CD14-positive monocyte (primary cell): ENCODE measurements around the gene LRRC73. TPM values are rescaled to one million over a fixed set of nuclear protein-coding genes. Genes with fewer than 3 reads are reported as not detected.
"Not testable (repeated sequence)": the region's sequence is repeated elsewhere in the genome, so short reads cannot be mapped to it uniquely, and the experiment has no call there.

Experiments
- DNase-seq, 3 donors: peaks; one replicate each; pipeline ENCODE4 v3.0.0-alpha.2; 2011 to 2022
- H2AFZ ChIP-seq: 2 replicates; pipeline ENCODE4 v1.6.0; 2012; ENCODE audit warnings: mild to moderate bottlenecking, low read depth, low read length, inconsistent platforms; ENCODE audit not compliant: insufficient read depth, poor library complexity, severe bottlenecking
- H3K27ac ChIP-seq, 2 donors: 1 replicate in 1 of 2; 2 replicates in 1 of 2; pipeline ENCODE4 v1.5.1; 2012 to 2013; ENCODE audit warnings: low read length in 2 of 2, control low read depth in 1 of 2, inconsistent platforms in 1 of 2, low read depth in 1 of 2, mild to moderate bottlenecking in 1 of 2
- H3K27me3 ChIP-seq, 2 donors: one replicate each; pipeline versions ENCODE4 v1.6.0 to v1.6.1; 2011 to 2013; ENCODE audit warnings: low read length in 2 of 2; ENCODE audit not compliant: control insufficient read depth in 2 of 2, insufficient read depth in 2 of 2
- H3K36me3 ChIP-seq, 2 donors: replicated peaks in 1 of 2; 1 replicate in 1 of 2; 2 replicates in 1 of 2; pipeline versions ENCODE4 v1.5.1 to v1.6.1; 2012 to 2013; ENCODE audit warnings: low read length in 2 of 2, control low read depth in 1 of 2, inconsistent platforms in 1 of 2, mild to moderate bottlenecking in 1 of 2; ENCODE audit not compliant: insufficient read depth in 2 of 2, control insufficient read depth in 1 of 2
- H3K4me1 ChIP-seq, 2 donors: 1 replicate in 1 of 2; 2 replicates in 1 of 2; pipeline versions ENCODE4 v1.5.1 to v1.6.1; 2012 to 2013; ENCODE audit warnings: low read length in 2 of 2, control low read depth in 1 of 2, inconsistent platforms in 1 of 2, mild to moderate bottlenecking in 1 of 2, moderate library complexity in 1 of 2; ENCODE audit not compliant: insufficient read depth in 2 of 2, control insufficient read depth in 1 of 2
- H3K4me2 ChIP-seq: replicated peaks from 2 replicates; pipeline ENCODE3; 2012; ENCODE audit warnings: low read length, moderate library complexity, mild to moderate bottlenecking; ENCODE audit not compliant: poor library complexity, severe bottlenecking; ENCODE audit errors: extremely low read depth
- H3K4me3 ChIP-seq, 3 experiments: fragments of 200-600 bp in 1 of 3; sonication (generic) in 1 of 3; replicated peaks in 1 of 3; 1 replicate in 2 of 3; 2 replicates in 1 of 3; pipeline ENCODE4 v1.5.1; 2011 to 2013; ENCODE audit warnings: low read length in 3 of 3, mild to moderate bottlenecking in 3 of 3, control low read depth in 2 of 3, low read depth in 2 of 3, inconsistent platforms in 1 of 3, moderate library complexity in 1 of 3
- H3K79me2 ChIP-seq: 2 replicates; pipeline ENCODE4 v1.6.0; 2012; ENCODE audit warnings: mild to moderate bottlenecking, control low read depth, inconsistent platforms, low read length, moderate library complexity; ENCODE audit not compliant: insufficient read depth
- H3K9ac ChIP-seq: 2 replicates; pipeline ENCODE4 v1.6.0; 2017; ENCODE audit warnings: low read length, mild to moderate bottlenecking; ENCODE audit not compliant: insufficient read depth, poor library complexity, severe bottlenecking
- H3K9me3 ChIP-seq, 2 donors: replicated peaks in 1 of 2; 1 replicate in 1 of 2; 2 replicates in 1 of 2; pipeline versions ENCODE4 v1.5.1 to v1.6.1; 2012 to 2013; ENCODE audit warnings: low read length in 2 of 2, control low read depth in 1 of 2; ENCODE audit not compliant: control insufficient read depth in 1 of 2, insufficient read depth in 1 of 2
- H4K20me1 ChIP-seq: 2 replicates; pipeline ENCODE4 v1.6.0; 2012; ENCODE audit warnings: mild to moderate bottlenecking, low read length, control low read depth, moderate library complexity; ENCODE audit not compliant: insufficient read depth
- H3K27ac Mint-ChIP-seq, 7 donors: one replicate each; pipeline ENCODE4 v1.8.0; 2020; ENCODE audit warnings: mild to moderate bottlenecking in 7 of 7, mixed read lengths in 7 of 7, moderate library complexity in 6 of 7, inconsistent platforms in 2 of 7
- H3K27me3 Mint-ChIP-seq, 3 donors: one replicate each; pipeline ENCODE4 v1.8.0; 2021 to 2022; ENCODE audit warnings: low read depth in 3 of 3, mild to moderate bottlenecking in 3 of 3, mixed read lengths in 3 of 3, moderate library complexity in 3 of 3, inconsistent platforms in 1 of 3
- H3K36me3 Mint-ChIP-seq, 2 donors: one replicate each; pipeline ENCODE4 v1.8.0; 2020; ENCODE audit warnings: mixed read lengths in 2 of 2, inconsistent platforms in 1 of 2, mild to moderate bottlenecking in 1 of 2
- H3K4me1 Mint-ChIP-seq: one replicate; pipeline ENCODE4 v1.8.0; 2020; ENCODE audit warnings: mild to moderate bottlenecking, mixed read lengths
- H3K4me3 Mint-ChIP-seq, 2 donors: one replicate each; pipeline ENCODE4 v1.8.0; 2020; ENCODE audit warnings: mild to moderate bottlenecking in 2 of 2, mixed read lengths in 2 of 2, moderate library complexity in 1 of 2
- H3K9me3 Mint-ChIP-seq, 7 donors: one replicate each; pipeline ENCODE4 v1.8.0; 2020 to 2022; ENCODE audit warnings: mixed read lengths in 7 of 7, mild to moderate bottlenecking in 6 of 7, moderate library complexity in 6 of 7, inconsistent platforms in 2 of 7
- CTCF ChIP-seq: fragments of 200-600 bp; IDR thresholded peaks from one replicate; pipeline ENCODE4 v1.8.0; 2022; ENCODE audit warnings: antibody characterized with exemption, mild to moderate bottlenecking
- WGBS: methylation state at CpG from one replicate; pipeline ENCODE4 v1.1.5; 2013; ENCODE audit warnings: missing lambda C conversion rate; ENCODE audit not compliant: insufficient coverage; 5-methylcytosine and 5-hydroxymethylcytosine counted together
- intact Hi-C, 2 donors: fragments of 100-400 bp; cut with micrococcal nuclease; formaldehyde crosslinking; loops; one replicate each; pipeline versions ENCODE4 v1.15.0 to v1.15.1; 2023
- polyA plus RNA-seq, 3 donors: library from polyadenylated mRNA; depleted of rRNA in 1 of 3; unstranded in 2 of 3; stranded (reverse) in 1 of 3; fragments of 300-500 nt in 2 of 3; fragments of >200 nt in 1 of 3; fragmentation: Illumina TruSeq in 2 of 3; gene quantifications; 1 replicate in 2 of 3; 2 replicates in 1 of 3; pipeline ENCODE4 v1.2.3, GENCODE V29; 2012 to 2021

LRRC73 gene
- polyA plus RNA-seq, 3 donors, result not detected

GRCh38 chr6:43467752-43468151 is 42.4 kb downstream of the LRRC73 start:
- H3K4me1 ChIP-seq, result no peaks in the 10 kb centered on the region
- no peaks in the 10 kb centered on the region for H3K79me2 ChIP-seq
- no peak for TF ChIP-seq CTCF
- DNase-seq, result no peak
- no peak overlapping the region for H3K4me3 ChIP-seq
- Mint-ChIP-seq H3K27ac (peak overlapping the region in 1 of 7 donors; percentile 14), H3K9me3 (peaks cover 0 to 2% (median 0%) of the 10 kb centered on the region in 7 donors), H3K4me1 (no peaks in the 10 kb centered on the region), H3K36me3 (no peaks in the 10 kb centered on the region), H3K27me3 (peaks cover 21 to 27% (median 23%) of the 10 kb centered on the region in 3 donors), H3K4me3 (peak overlapping the region in 1 of 2 donors; percentile 2)
- no peaks in the 10 kb centered on the region for H3K9me3 ChIP-seq
- H2AFZ ChIP-seq, result no peak overlapping the region
- no peak overlapping the region for H3K4me2 ChIP-seq
- no peaks in the 10 kb centered on the region for H4K20me1 ChIP-seq
- 88% methylated on average over 3 of the region's 4 CpGs for WGBS
- H3K27ac ChIP-seq, result no peak overlapping the region
- no peak overlapping the region for H3K9ac ChIP-seq
- H3K36me3 ChIP-seq, result no peaks in the 10 kb centered on the region
- intact Hi-C loops, result no loop called here
- peaks cover 0 to 8% of the 10 kb centered on the region in 2 donors for H3K27me3 ChIP-seq

- H3K9ac ChIP-seq, H3K36me3 ChIP-seq, H3K9me3 Mint-ChIP-seq, H3K4me1 ChIP-seq, H3K36me3 Mint-ChIP-seq, intact Hi-C loops, DNase-seq, H3K4me3 ChIP-seq, H3K27ac Mint-ChIP-seq, H3K79me2 ChIP-seq, H3K9me3 ChIP-seq, H3K4me1 Mint-ChIP-seq, H2AFZ ChIP-seq, H3K27ac ChIP-seq, H4K20me1 ChIP-seq, H3K4me2 ChIP-seq: not testable (repeated sequence)
- WGBS, result 80% methylated on average over 2 of the region's 5 CpGs
- peaks cover 0 to 10% of the 10 kb centered on the region in 2 donors for H3K27me3 ChIP-seq
- Mint-ChIP-seq H3K4me3 (peak overlapping the region in 1 of 2 donors; percentile 2), H3K27me3 (peaks cover 25 to 30% (median 26%) of the 10 kb centered on the region in 3 donors)
Observed at GRCh38 chr6:43467265-43467664, 42.9 kb downstream of the LRRC73 start.
